Right lobe of liver (tissue), 4 donors: Measurements from ENCODE around the gene TCF15.

Source experiments
- POLR2A ChIP-seq: fragments of 450-650 bp; IDR thresholded peaks from one replicate; pipeline ENCODE4 v1.6.1; 2017; ENCODE audit warnings: antibody characterized with exemption, mild to moderate bottlenecking
- TF ChIP-seq, protein P1 (sequence below), 4 donors: fragments of 200-600 bp in 3 of 4; fragments of 450-650 bp in 1 of 4; IDR thresholded peaks; one replicate each; pipeline versions ENCODE4 v1.5.1 to v1.8.0; 2016 to 2022; ENCODE audit warnings: antibody characterized with exemption in 4 of 4, mild to moderate bottlenecking in 2 of 4
- donor health status: DM: no; HTN: no; CAD: no.
- donor health status: DM: no; HTN: no; CAD: no.
- donor health status: DM: no; HTN: yes; CAD: no.

- no peak for TF ChIP-seq POLR2A
- TF ChIP-seq, protein P1, sequence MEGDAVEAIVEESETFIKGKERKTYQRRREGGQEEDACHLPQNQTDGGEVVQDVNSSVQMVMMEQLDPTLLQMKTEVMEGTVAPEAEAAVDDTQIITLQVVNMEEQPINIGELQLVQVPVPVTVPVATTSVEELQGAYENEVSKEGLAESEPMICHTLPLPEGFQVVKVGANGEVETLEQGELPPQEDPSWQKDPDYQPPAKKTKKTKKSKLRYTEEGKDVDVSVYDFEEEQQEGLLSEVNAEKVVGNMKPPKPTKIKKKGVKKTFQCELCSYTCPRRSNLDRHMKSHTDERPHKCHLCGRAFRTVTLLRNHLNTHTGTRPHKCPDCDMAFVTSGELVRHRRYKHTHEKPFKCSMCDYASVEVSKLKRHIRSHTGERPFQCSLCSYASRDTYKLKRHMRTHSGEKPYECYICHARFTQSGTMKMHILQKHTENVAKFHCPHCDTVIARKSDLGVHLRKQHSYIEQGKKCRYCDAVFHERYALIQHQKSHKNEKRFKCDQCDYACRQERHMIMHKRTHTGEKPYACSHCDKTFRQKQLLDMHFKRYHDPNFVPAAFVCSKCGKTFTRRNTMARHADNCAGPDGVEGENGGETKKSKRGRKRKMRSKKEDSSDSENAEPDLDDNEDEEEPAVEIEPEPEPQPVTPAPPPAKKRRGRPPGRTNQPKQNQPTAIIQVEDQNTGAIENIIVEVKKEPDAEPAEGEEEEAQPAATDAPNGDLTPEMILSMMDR (IDR thresholded peaks at IDR 0.05), result no peak
Measured at GRCh38 chr20:642398-643174, 32.5 kb upstream of the TCF15 start.
